HepG2 (cell line): ENCODE measurements around the gene BAHD1. TPM values are rescaled to one million over a fixed set of nuclear protein-coding genes. Genes with fewer than 3 reads are reported as not detected.

Experiments used
- ARHGAP35 ChIP-seq: sonication (generic); formaldehyde crosslinking; IDR thresholded peaks from 2 replicates; pipeline ENCODE4 v1.9.0; 2022; ENCODE audit warnings: mild to moderate bottlenecking, inconsistent platforms, moderate library complexity, missing genetic modification reagents, borderline replicate concordance
- CSRNP2 ChIP-seq: sonication (generic); formaldehyde crosslinking; conservative IDR thresholded peaks from 2 replicates; pipeline ENCODE4 v1.8.0; 2022; ENCODE audit warnings: low read depth, missing genetic modification reagents
- GABPB1 ChIP-seq: IDR thresholded peaks from 2 replicates; pipeline ENCODE4 v1.6.1; 2016; ENCODE audit warnings: mild to moderate bottlenecking, missing genetic modification reagents, moderate library complexity, missing compliant biosample characterization
- GMEB1 ChIP-seq: sonication (generic); formaldehyde crosslinking; IDR thresholded peaks from 2 replicates; pipeline ENCODE4 v1.5.1; 2020; ENCODE audit warnings: missing genetic modification reagents, mild to moderate bottlenecking, borderline replicate concordance
- HIVEP1 ChIP-seq: sonication (generic); formaldehyde crosslinking; IDR thresholded peaks from 2 replicates; pipeline ENCODE4 v1.4.0; 2020; ENCODE audit warnings: mild to moderate bottlenecking, missing genetic modification reagents
- KMT2B ChIP-seq: IDR thresholded peaks from 2 replicates; pipeline ENCODE4 v1.6.1; 2016; ENCODE audit warnings: missing genetic modification reagents, missing compliant biosample characterization
- MED13 ChIP-seq: sonication (generic); formaldehyde crosslinking; IDR thresholded peaks from 2 replicates; pipeline ENCODE4 v1.5.0; 2020; ENCODE audit warnings: missing genetic modification reagents
- NAIF1 ChIP-seq: sonication (generic); formaldehyde crosslinking; IDR thresholded peaks from 2 replicates; pipeline ENCODE4 v1.5.0; 2020; ENCODE audit warnings: mild to moderate bottlenecking, missing genetic modification reagents, borderline replicate concordance
- ONECUT2 ChIP-seq: sonication (generic); formaldehyde crosslinking; IDR thresholded peaks from 2 replicates; pipeline ENCODE4 v1.4.0; 2020; ENCODE audit warnings: missing genetic modification reagents
- SKI ChIP-seq: fragments of 450-650 bp; IDR thresholded peaks from one replicate; pipeline ENCODE4 v1.6.1; 2018; ENCODE audit warnings: mild to moderate bottlenecking; ENCODE audit not compliant: partially characterized antibody
- THRA ChIP-seq: sonication (generic); formaldehyde crosslinking; IDR thresholded peaks from 2 replicates; pipeline ENCODE4 v1.4.0; 2020; ENCODE audit warnings: missing genetic modification reagents, borderline replicate concordance
- TRIM22 ChIP-seq: fragments of 450-650 bp; IDR thresholded peaks from 2 replicates; pipeline ENCODE4 v1.6.1; 2017
- ZEB1 ChIP-seq: IDR thresholded peaks from 2 replicates; pipeline ENCODE4 v1.6.1; 2012; ENCODE audit warnings: mild to moderate bottlenecking, low read depth, inconsistent platforms; ENCODE audit not compliant: insufficient replicate concordance
- ZNF326 ChIP-seq: sonication (generic); formaldehyde crosslinking; IDR thresholded peaks from 2 replicates; pipeline ENCODE4 v1.4.0; 2020; ENCODE audit warnings: missing genetic modification reagents, borderline replicate concordance
- ZNF619 ChIP-seq: sonication (generic); formaldehyde crosslinking; IDR thresholded peaks from 2 replicates; pipeline ENCODE4 v1.4.0; 2020; ENCODE audit warnings: mild to moderate bottlenecking, missing genetic modification reagents
- ZNF768 ChIP-seq: sonication (generic); formaldehyde crosslinking; IDR thresholded peaks from 2 replicates; pipeline ENCODE4 v1.4.0; 2020; ENCODE audit warnings: missing genetic modification reagents
- polyA plus RNA-seq, 8 experiments: library from polyadenylated mRNA; depleted of rRNA in 3 of 8; stranded (reverse) in 7 of 8; unstranded in 1 of 8; fragments of >200 nt; fragmentation: Illumina TruSeq in 4 of 8; extraction: Trizol in 4 of 8; gene quantifications; 2 replicates each; pipeline versions ENCODE4 v1.2.1 to v1.2.3, GENCODE V29; 2011 to 2016; ENCODE audit warnings: low read depth in 4 of 8, missing spikeins in 1 of 8, mixed read lengths in 1 of 8; ENCODE audit not compliant: insufficient read depth in 1 of 8
- total RNA-seq, 5 experiments: library from RNA; depleted of rRNA; stranded (reverse); fragments of >200 nt; fragmentation: Illumina TruSeq; extraction: Trizol; gene quantifications; 2 replicates each; pipeline ENCODE4 v1.2.3, GENCODE V29; 2016; ENCODE audit warnings: low read depth in 1 of 5

The BAHD1 gene
- total and polyA plus RNA-seq, 2 of the 13 experiments (the other 11 are each of a cell fraction or from before 2014, with no cell fraction given) = 3.3 to 8.7 TPM

GRCh38 chr15:40511472-40512133 is 70.8 kb downstream of the BAHD1 start (continued):
- TF ChIP-seq THRA (CRISPR knock-in tag) (peak; percentile 86; the same call in 1 of the 2 replicates), ARHGAP35 (CRISPR knock-in tag) (peak; percentile 63; the same call in 1 of the 2 replicates), ZNF326 (CRISPR knock-in tag) (no peak), ZNF619 (peak; percentile 49; the same call in 1 of the 2 replicates), TRIM22 (no peak), NAIF1 (peak; percentile 86; the same call in 1 of the 2 replicates), HIVEP1 (CRISPR knock-in tag) (peak; percentile 72; the same call in 1 of the 2 replicates), SKI (peak; percentile 97), CSRNP2 (no peak), GMEB1 (CRISPR knock-in tag) (peak; percentile 84), GABPB1 (CRISPR knock-in tag) (peak; percentile 84), ZEB1 (no peak), ONECUT2 (CRISPR knock-in tag) (no peak), ZNF768 (CRISPR knock-in tag) (peak; percentile 68; the same call in 1 of the 2 replicates), MED13 (peak; percentile 67; the same call in 1 of the 2 replicates), KMT2B (CRISPR knock-in tag) (0 out of 2 replicates have a peak, but pooled peaks have one; percentile 29)
